GM23248 (cell line): ENCODE results near the gene CBFA2T3. TPM values are rescaled to one million over a fixed set of nuclear protein-coding genes. Genes with fewer than 3 reads are reported as not detected.

ENCODE experiments used
- DNase-seq: peaks from one replicate; pipeline ENCODE4 v3.0.0-alpha.2; 2015
- H2AFZ ChIP-seq: fragments of 200-600 bp; sonication (generic); 2 replicates; pipeline ENCODE4 v1.6.1; 2016; ENCODE audit warnings: antibody characterized with exemption
- H3F3A ChIP-seq: fragments of 200-600 bp; sonication (generic); 2 replicates; pipeline ENCODE4 v1.6.1; 2016; ENCODE audit warnings: mild to moderate bottlenecking, antibody characterized with exemption, mixed run types; ENCODE audit not compliant: insufficient read depth
- H3K27ac ChIP-seq: fragments of 200-600 bp; sonication (generic); 2 replicates; pipeline ENCODE4 v1.5.1; 2016; ENCODE audit warnings: mild to moderate bottlenecking
- H3K27me3 ChIP-seq: fragments of 200-600 bp; sonication (generic); replicated peaks from 2 replicates; pipeline ENCODE4 v1.6.1; 2016; ENCODE audit warnings: mild to moderate bottlenecking; ENCODE audit not compliant: insufficient read depth
- H3K36me3 ChIP-seq: fragments of 200-600 bp; sonication (generic); 2 replicates; pipeline ENCODE4 v1.6.1; 2016; ENCODE audit warnings: low read depth, mild to moderate bottlenecking
- H3K4me1 ChIP-seq: fragments of 200-600 bp; sonication (generic); 2 replicates; pipeline ENCODE4 v1.6.1; 2016; ENCODE audit warnings: mild to moderate bottlenecking; ENCODE audit not compliant: insufficient read depth
- H3K4me2 ChIP-seq: fragments of 200-600 bp; sonication (generic); one replicate; pipeline ENCODE4 v1.6.1; 2016; ENCODE audit warnings: mild to moderate bottlenecking; ENCODE audit not compliant: unreplicated experiment
- H3K4me3 ChIP-seq: fragments of 200-600 bp; sonication (generic); 2 replicates; pipeline ENCODE4 v1.5.1; 2016; ENCODE audit warnings: mild to moderate bottlenecking
- H3K79me2 ChIP-seq: fragments of 200-600 bp; sonication (generic); 2 replicates; pipeline ENCODE4 v1.6.1; 2016; ENCODE audit warnings: mild to moderate bottlenecking; ENCODE audit not compliant: insufficient read depth
- H3K9ac ChIP-seq: fragments of 200-600 bp; sonication (generic); 2 replicates; pipeline ENCODE4 v1.6.1; 2016; ENCODE audit warnings: mild to moderate bottlenecking
- H3K9me2 ChIP-seq: fragments of 200-600 bp; sonication (generic); 2 replicates; pipeline ENCODE4 v1.6.1; 2016; ENCODE audit warnings: mixed run types, mild to moderate bottlenecking, moderate library complexity; ENCODE audit not compliant: insufficient read depth
- H3K9me3 ChIP-seq: fragments of 200-600 bp; sonication (generic); one replicate; pipeline ENCODE4 v1.6.1; 2017; ENCODE audit warnings: low read depth
- H4K20me1 ChIP-seq: fragments of 200-600 bp; sonication (generic); 2 replicates; pipeline ENCODE4 v1.6.0; 2016; ENCODE audit not compliant: insufficient read depth
- EZH2 ChIP-seq: fragments of 200-600 bp; sonication (generic); IDR thresholded peaks from 2 replicates; pipeline ENCODE4 v1.6.1; 2018; ENCODE audit warnings: antibody characterized with exemption, mild to moderate bottlenecking; ENCODE audit not compliant: insufficient read depth, poor library complexity, severe bottlenecking
- EZH2phosphoT487 ChIP-seq: fragments of 200-600 bp; sonication (generic); IDR thresholded peaks from 2 replicates; pipeline ENCODE4 v1.6.1; 2018; ENCODE audit warnings: antibody characterized with exemption, moderate library complexity, mild to moderate bottlenecking, low read depth; ENCODE audit not compliant: insufficient read depth
- WGBS, 2 experiments: methylation state at CpG; one replicate each; pipeline ENCODE4 v1.1.6; 2015 to 2017; ENCODE audit warnings: low lambda C conversion rate in 2 of 2, low coverage in 1 of 2; ENCODE audit errors: missing lambda C conversion rate in 2 of 2; 5-methylcytosine and 5-hydroxymethylcytosine counted together
- in situ Hi-C: fragments of 300-500 bp; cut with MboI; formaldehyde crosslinking; loops from 2 replicates; pipeline ENCODE4 v1.15.0; 2020
- polyA plus RNA-seq: library from polyadenylated mRNA; unstranded; fragments of >200 nt; fragmentation: Nextera tagmentation; extraction: Ambion mirVana; gene quantifications from 2 replicates; pipeline ENCODE4 v1.2.1, GENCODE V29; 2016
- total RNA-seq: library from RNA; depleted of rRNA; stranded (reverse); fragments of >200 nt; shearing (Covaris generic); gene quantifications from 2 replicates; pipeline ENCODE4 v1.2.3, GENCODE V29; 2014

CBFA2T3 gene
- total and polyA plus RNA-seq, 2 experiments from 2014 or later = not detected

GRCh38 chr16:88866151-88866920 lies 110.7 kb downstream of the CBFA2T3 start, which contains the start of gene PABPN1L:
Gene PABPN1L, minus strand, starts transcription at chr16:88866660. Its CDS starts 54 bp downstream, at chr16:88866606.
- no peak within 1 kb of the TSS for H3K4me2 ChIP-seq
- H3K9me3 ChIP-seq = no peaks in the 10 kb centered on the region
- 55 to 67% methylated on average over 15 to 20 of the region's 20 CpGs for WGBS, 2 experiments
- H3K27me3 ChIP-seq = peaks cover 9% of the 10 kb centered on the region; the same call in 1 of the 2 replicates
- H3K9ac ChIP-seq = no peak within 1 kb of the TSS
- no peak for DNase-seq
- no peak within 1 kb of the TSS for H3K4me3 ChIP-seq
- no peaks in the 10 kb centered on the region for H3K4me1 ChIP-seq
- H3K36me3 ChIP-seq = no peaks in the 10 kb centered on the region
- in situ Hi-C loops = no loop called here
- H4K20me1 ChIP-seq = no peaks in the 10 kb centered on the region
- H3F3A ChIP-seq = no peaks in the 10 kb centered on the region
- TF ChIP-seq EZH2 = no peak
- TF ChIP-seq EZH2phosphoT487 = no peak
- H3K79me2 ChIP-seq = no peaks in the 10 kb centered on the region
- H2AFZ ChIP-seq = no peak within 1 kb of the TSS
- no peaks in the 10 kb centered on the region for H3K9me2 ChIP-seq
- no peak within 1 kb of the TSS for H3K27ac ChIP-seq

- no peaks in the 10 kb centered on the region for H3K79me2 ChIP-seq
- H4K20me1 ChIP-seq = no peaks in the 10 kb centered on the region
- no peak overlapping the region for H3K27ac ChIP-seq
- DNase-seq = no peak
- no peak overlapping the region for H3K4me3 ChIP-seq
- H3K9me3 ChIP-seq = no peaks in the 10 kb centered on the region
- no peak overlapping the region for H3K4me2 ChIP-seq
- H3K36me3 ChIP-seq = no peaks in the 10 kb centered on the region
- in situ Hi-C loops = no loop called here
- 76 to 80% methylated on average over 15 of the region's 15 CpGs for whole genome bisulfite sequencing, 2 experiments
- H3K27me3 ChIP-seq = peaks cover 3% of the 10 kb centered on the region; the same call in 1 of the 2 replicates
- H3F3A ChIP-seq = no peaks in the 10 kb centered on the region
- no peaks in the 10 kb centered on the region for H3K9me2 ChIP-seq
- H3K9ac ChIP-seq = no peak overlapping the region
- no peaks in the 10 kb centered on the region for H3K4me1 ChIP-seq
- H2AFZ ChIP-seq = no peak overlapping the region
- TF ChIP-seq EZH2 = no peak
- no peak for TF ChIP-seq EZH2phosphoT487
These were observed 111.3 kb downstream of the CBFA2T3 start for GRCh38 chr16:88865742-88866141.

- H3K9me3 ChIP-seq = no peaks in the 10 kb centered on the region
- H3F3A ChIP-seq = no peaks in the 10 kb centered on the region
- H3K4me2 ChIP-seq = no peak overlapping the region
- H3K4me3 ChIP-seq = no peak overlapping the region
- WGBS, 2 experiments = 55 to 64% methylated on average over 10 to 14 of the region's 14 CpGs
- H3K79me2 ChIP-seq = no peaks in the 10 kb centered on the region
- in situ Hi-C loops = no loop called here
- H3K27ac ChIP-seq = no peak overlapping the region
- H3K9ac ChIP-seq = no peak overlapping the region
- no peaks in the 10 kb centered on the region for H3K27me3 ChIP-seq
- no peak overlapping the region for H2AFZ ChIP-seq
- no peaks in the 10 kb centered on the region for H4K20me1 ChIP-seq
- TF ChIP-seq EZH2phosphoT487 (no peak), EZH2 (no peak)
- H3K9me2 ChIP-seq = no peaks in the 10 kb centered on the region
- no peaks in the 10 kb centered on the region for H3K4me1 ChIP-seq
- no peaks in the 10 kb centered on the region for H3K36me3 ChIP-seq
- no peak for DNase-seq
These were observed 111.7 kb downstream of the CBFA2T3 start for GRCh38 chr16:88865310-88865709.

GRCh38 chr16:88864521-88864920 lies 112.5 kb downstream of the CBFA2T3 start:
- H3K9me3 ChIP-seq = no peaks in the 10 kb centered on the region
- no peaks in the 10 kb centered on the region for H3F3A ChIP-seq
- H3K4me2 ChIP-seq = no peak overlapping the region
- 78 to 79% methylated on average over 15 to 18 of the region's 18 CpGs for WGBS, 2 experiments
- H3K27me3 ChIP-seq = no peaks in the 10 kb centered on the region
- H3K4me3 ChIP-seq = no peak overlapping the region
- no peaks in the 10 kb centered on the region for H3K9me2 ChIP-seq
- no peak overlapping the region for H2AFZ ChIP-seq
- no peaks in the 10 kb centered on the region for H3K4me1 ChIP-seq
- H3K79me2 ChIP-seq = no peaks in the 10 kb centered on the region
- DNase-seq = no peak
- TF ChIP-seq EZH2phosphoT487 = no peak
- no peak for TF ChIP-seq EZH2
- in situ Hi-C loops = no loop called here
- H4K20me1 ChIP-seq = no peaks in the 10 kb centered on the region
- no peaks in the 10 kb centered on the region for H3K36me3 ChIP-seq
- H3K9ac ChIP-seq = no peak overlapping the region
- H3K27ac ChIP-seq = no peak overlapping the region
